GM12878 (cell line): ENCODE results near the gene COL20A1. TPM values are rescaled to one million over a fixed set of nuclear protein-coding genes. Genes with fewer than 3 reads are reported as not detected.

Experiments used
- ATAC-seq: fragments of 200-7000 bp; cut with Tn5 transposase; 3 replicates; pipeline ENCODE4 v1.9.1; 2020; ENCODE audit warnings: mild to moderate bottlenecking, moderate library complexity
- BruUV-seq: library from RNA; stranded (reverse); fragments of 400-500 nt; replicated peaks from 2 replicates; lab custom pipeline; 2021; lab: Mats Ljungman, UMichigan
- CTCF ChIA-PET: fragments of 300-600 bp; sonication (Branson Sonifier 250); formaldehyde crosslinking; extraction: SDS; loops from one replicate; lab custom pipeline; 2021; ENCODE audit warnings: inconsistent platforms; lab: Yijun Ruan, JAX
- POLR2A ChIA-PET: fragments of 350-600 bp; formaldehyde crosslinking; extraction: SDS; loops from one replicate; lab custom pipeline; 2021; ENCODE audit warnings: inconsistent platforms; lab: Charles Lee
- RAD21 ChIA-PET: fragments of 300-600 bp; sonication (Branson Sonifier 250); formaldehyde crosslinking; loops from one replicate; lab custom pipeline; 2023; ENCODE audit warnings: antibody characterized with exemption; ENCODE audit not compliant: unreplicated experiment; lab: Charles Lee
- SMC1A ChIA-PET: fragments of 300-600 bp; sonication (Branson Sonifier 250); formaldehyde crosslinking; loops from one replicate; lab custom pipeline; 2023; ENCODE audit not compliant: unreplicated experiment, uncharacterized antibody; lab: Charles Lee
- DNase-seq: peaks from one replicate; pipeline ENCODE4 v3.0.0-alpha.2; 2011; ENCODE audit warnings: low read depth, low spot score
- FAIRE-seq: peaks from 3 replicates; lab custom pipeline; 2011; peaks lifted over from hg19 to GRCh38; lab: Jason Lieb, UNC
- H2AFZ ChIP-seq: 2 replicates; pipeline ENCODE4 v1.6.0; 2011; ENCODE audit warnings: low read depth, low read length, control low read depth; ENCODE audit not compliant: control insufficient read depth
- H3K27ac ChIP-seq: 2 replicates; pipeline ENCODE4 v1.5.1; 2011; ENCODE audit warnings: control low read depth; ENCODE audit not compliant: control insufficient read depth, insufficient read depth
- H3K27me3 ChIP-seq, 2 experiments: replicated peaks in 1 of 2; 2 replicates each; pipeline versions ENCODE4 v1.6.0 to v1.6.1; 2011; ENCODE audit warnings: low read length in 1 of 2; ENCODE audit not compliant: control insufficient read depth in 2 of 2, insufficient read depth in 2 of 2
- H3K36me3 ChIP-seq, 2 experiments: 2 replicates each; pipeline ENCODE4 v1.5.1; 2011; ENCODE audit warnings: low read length in 1 of 2; ENCODE audit not compliant: control insufficient read depth in 2 of 2, insufficient read depth in 2 of 2
- H3K4me1 ChIP-seq: 2 replicates; pipeline ENCODE4 v1.6.1; 2011; ENCODE audit warnings: mild to moderate bottlenecking, low read length, moderate library complexity, mixed read lengths; ENCODE audit not compliant: control insufficient read depth, insufficient read depth
- H3K4me2 ChIP-seq: 2 replicates; pipeline ENCODE4 v1.6.0; 2011; ENCODE audit warnings: control low read depth; ENCODE audit not compliant: control insufficient read depth, insufficient read depth
- H3K4me3 ChIP-seq: fragments of 200-600 bp; sonication (generic); 2 replicates; pipeline ENCODE4 v1.5.1; 2016
- H3K79me2 ChIP-seq: 2 replicates; pipeline ENCODE4 v1.6.0; 2011; ENCODE audit warnings: low read length; ENCODE audit not compliant: control insufficient read depth, insufficient read depth
- H3K9ac ChIP-seq: 2 replicates; pipeline ENCODE4 v1.8.0; 2011; ENCODE audit warnings: low read length, control low read depth, mixed read lengths; ENCODE audit not compliant: control insufficient read depth, insufficient read depth
- H3K9me3 ChIP-seq: replicated peaks from 3 replicates; pipeline ENCODE4 v1.5.1; 2011; ENCODE audit warnings: mild to moderate bottlenecking, low read length; ENCODE audit not compliant: control insufficient read depth, insufficient read depth
- H4K20me1 ChIP-seq: 2 replicates; pipeline ENCODE4 v1.6.0; 2011; ENCODE audit not compliant: control insufficient read depth, insufficient read depth
- BCLAF1 ChIP-seq: fragments of 450-650 bp; IDR thresholded peaks from 2 replicates; pipeline ENCODE4 v1.6.1; 2017; ENCODE audit warnings: antibody characterized with exemption, mild to moderate bottlenecking, moderate library complexity
- EGR1 ChIP-seq, 2 experiments: IDR thresholded peaks; 1 replicate in 1 of 2; 2 replicates in 1 of 2; pipeline ENCODE4 v1.6.1; 2011 to 2012; ENCODE audit warnings: low read depth in 2 of 2, low read length in 2 of 2, borderline replicate concordance in 1 of 2, mild to moderate bottlenecking in 1 of 2, moderate library complexity in 1 of 2
- REST ChIP-seq: IDR thresholded peaks from 2 replicates; pipeline ENCODE4 v1.6.1; 2012; ENCODE audit warnings: mild to moderate bottlenecking, low read depth, low read length
- SKIL ChIP-seq: fragments of 450-650 bp; IDR thresholded peaks from 2 replicates; pipeline ENCODE4 v1.6.1; 2017; ENCODE audit warnings: mild to moderate bottlenecking, low read depth, inconsistent platforms; ENCODE audit not compliant: poor library complexity, severe bottlenecking
- ZBTB40 ChIP-seq: fragments of 450-650 bp; IDR thresholded peaks from 2 replicates; pipeline ENCODE4 v1.6.1; 2016; ENCODE audit warnings: mild to moderate bottlenecking, moderate library complexity, borderline replicate concordance
- WGBS: methylation state at CpG from one replicate; pipeline ENCODE4 v1.1.6; 2016; ENCODE audit warnings: low lambda C conversion rate; ENCODE audit not compliant: insufficient replicate concordance, insufficient coverage; ENCODE audit errors: missing lambda C conversion rate; 5-methylcytosine and 5-hydroxymethylcytosine counted together
- in situ Hi-C: fragments of 300-500 bp; cut with MboI; formaldehyde crosslinking; loops from 9 replicates; pipeline ENCODE4 v1.14.3; 2018; ENCODE audit warnings: mixed read lengths
- intact Hi-C: fragments of 100-400 bp; cut with micrococcal nuclease; formaldehyde crosslinking; loops from one replicate; pipeline ENCODE4 v1.14.2; 2022; ENCODE audit not compliant: unreplicated experiment
- polyA plus RNA-seq, 11 experiments: library from polyadenylated mRNA; depleted of rRNA in 4 of 11; unstranded in 6 of 11; stranded (reverse) in 5 of 11; fragments of >200 nt; fragmentation: Nextera tagmentation in 4 of 11; fragmentation: Illumina TruSeq in 1 of 11; extraction: Ambion mirVana in 4 of 11; extraction: Trizol in 1 of 11; gene quantifications; 1 replicate in 1 of 11; 2 replicates in 10 of 11; pipeline versions ENCODE4 v1.2.1 to v1.2.3, GENCODE V29; 2011 to 2016; ENCODE audit warnings: inconsistent platforms in 2 of 11, missing spikeins in 2 of 11, low read depth in 1 of 11
- total RNA-seq, 4 experiments: library from RNA; depleted of rRNA in 3 of 4; stranded (reverse); fragments of >200 nt in 3 of 4; fragmentation: Illumina TruSeq in 1 of 4; extraction: Trizol in 1 of 4; gene quantifications; 2 replicates each; pipeline versions ENCODE4 v1.2.1 to v1.2.3, GENCODE V29; 2013 to 2021

The COL20A1 gene
- total and polyA plus RNA-seq, 10 of the 15 experiments (the other 5 are each of a cell fraction or from before 2014, with no cell fraction given): not detected

GRCh38 chr20:63280371-63280770 is 12.6 kb upstream of the COL20A1 start:
- Histone ChIP-seq H3K27ac (no peak overlapping the region), H4K20me1 (no peaks in the 10 kb centered on the region), H3K36me3 (peaks cover 16 to 17% of the 10 kb centered on the region in 2 experiments), H2AFZ (no peak overlapping the region), H3K4me2 (no peak overlapping the region), H3K9ac (no peak overlapping the region), H3K9me3 (no peaks in the 10 kb centered on the region), H3K27me3 (no peaks in the 10 kb centered on the region), H3K4me3 (no peak overlapping the region), H3K79me2 (peaks cover 2% of the 10 kb centered on the region; the same call in 1 of the 2 replicates), H3K4me1 (no peaks in the 10 kb centered on the region)
- FAIRE-seq (no peak), ATAC-seq (no peak), DNase-seq (no peak)
- TF ChIP-seq SKIL (no peak), ZBTB40 (no peak), REST (no peak), BCLAF1 (no peak), EGR1 (IDR thresholded peaks at IDR 0.05; ENCODE audit: borderline replicate concordance in 1 of 2, low read depth in 2 of 2, low read length in 2 of 2) (no peak)
- ChIA-PET POLR2A (no interaction called here), RAD21 (no interaction called here), SMC1A (no interaction called here), CTCF (interaction anchor here (1.4 to 1.8 kb wide), 2 partner anchors 10 to 57 kb away, joined by 5 to 10 read pairs; no protein-coding TSS in a partner anchor)
- in situ Hi-C loops: no loop called here
- 97% methylated on average over 6 of the region's 6 CpGs for WGBS
- BruUV-seq: no TSS peak
- intact Hi-C loops: no loop called here
